ENCODE data around the gene RMND1. TPM values are rescaled to one million over a fixed set of nuclear protein-coding genes. Genes with fewer than 3 reads are reported as not detected.
A peak's percentile ranks its signal among the peaks of the same experiment; 100 is the strongest.
"Not testable (repeated sequence)": the region's sequence is repeated elsewhere in the genome, so short reads cannot be mapped to it uniquely, and the experiment has no call there.

The RMND1 gene
- total RNA-seq, 1 experiment from 2014 or later: 19.3 TPM

GRCh38 chr6:151359486-151359885, 92.4 kb downstream of the RMND1 start:
- Histone ChIP-seq H3K36me3 (ENCODE audit: low read depth) (peaks cover 14% of the 10 kb centered on the region; the same call in 1 of the 2 replicates), H3K9me3 (ENCODE audit: insufficient read depth, low read depth) (peaks cover under 1% of the 10 kb centered on the region; the same call in 1 of the 2 replicates), H3K4me3 (no peak overlapping the region), H3K27ac (no peak overlapping the region), H3K4me1 (replicated peaks; ENCODE audit: insufficient read depth) (no peaks in the 10 kb centered on the region), H3K27me3 (ENCODE audit: insufficient read depth, low read depth) (no peaks in the 10 kb centered on the region), H3F3A (ENCODE audit: insufficient read depth, low read depth) (peaks cover 26% of the 10 kb centered on the region; the same call in 1 of the 2 replicates), H2AFZ (no peak overlapping the region), H3K4me2 (no peak overlapping the region), H4K20me1 (ENCODE audit: insufficient read depth) (no peaks in the 10 kb centered on the region), H3K79me2 (ENCODE audit: low read depth) (no peaks in the 10 kb centered on the region), H3K9me2 (ENCODE audit: insufficient read depth) (no peaks in the 10 kb centered on the region)
- intact Hi-C loops (cut with micrococcal nuclease; ENCODE audit: unreplicated experiment): no loop called here
- DNase-seq: no peak
- ChIA-PET CTCF (no interaction called here), POLR2A (ENCODE audit: unreplicated experiment) (no interaction called here)
- TF ChIP-seq CTCF (conservative IDR thresholded peaks at IDR 0.05) (no peak), EZH2 (IDR thresholded peaks at IDR 0.05; ENCODE audit: low read depth) (no peak)
- no TSS peak for BruUV-seq (replicated peaks)

DNA sequence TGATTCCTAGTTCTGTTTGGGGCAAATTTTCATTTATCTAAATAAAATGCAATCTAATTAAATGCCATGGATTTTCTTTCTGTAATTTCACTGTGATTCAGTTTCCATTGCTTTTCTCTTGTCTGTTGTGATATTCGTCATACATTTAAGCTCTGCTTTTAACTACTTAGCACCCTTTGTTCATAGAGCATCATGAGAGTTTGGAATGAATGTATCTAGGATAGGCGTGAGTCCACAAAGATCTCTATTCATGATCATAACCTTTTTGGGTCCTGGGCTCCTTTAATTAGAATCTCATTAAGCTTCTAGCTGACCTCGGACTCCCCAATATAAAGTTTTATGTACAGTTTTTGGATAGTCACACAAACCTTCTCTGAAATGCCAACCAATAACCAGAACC, 93.5 kb downstream of the RMND1 start:
- Histone ChIP-seq H3K4me3 (no peak overlapping the region), H3K27ac (0 out of 2 replicates have a peak overlapping the region, but pooled peaks have one; percentile 13), H3K36me3 (ENCODE audit: low read depth) (peaks cover 11% of the 10 kb centered on the region; the same call in 1 of the 2 replicates), H3K79me2 (ENCODE audit: low read depth) (no peaks in the 10 kb centered on the region), H2AFZ (no peak overlapping the region), H3K27me3 (ENCODE audit: insufficient read depth, low read depth) (no peaks in the 10 kb centered on the region), H3F3A (ENCODE audit: insufficient read depth, low read depth) (peaks cover 34% of the 10 kb centered on the region; the same call in 1 of the 2 replicates), H3K9me3 (ENCODE audit: insufficient read depth, low read depth) (peaks cover 7% of the 10 kb centered on the region; the same call in 1 of the 2 replicates), H3K4me1 (replicated peaks; ENCODE audit: insufficient read depth) (no peaks in the 10 kb centered on the region), H3K4me2 (no peak overlapping the region), H4K20me1 (ENCODE audit: insufficient read depth) (no peaks in the 10 kb centered on the region), H3K9me2 (ENCODE audit: insufficient read depth) (no peaks in the 10 kb centered on the region)
- no TSS peak for BruUV-seq (replicated peaks)
- CTCF ChIA-PET: no interaction called here
- no peak for DNase-seq
- intact Hi-C loops (cut with micrococcal nuclease; ENCODE audit: unreplicated experiment): no loop called here
- POLR2A ChIA-PET (ENCODE audit: unreplicated experiment): no interaction called here
- no peak for TF ChIP-seq CTCF (conservative IDR thresholded peaks at IDR 0.05)
- no peak for TF ChIP-seq EZH2 (IDR thresholded peaks at IDR 0.05; ENCODE audit: low read depth)

DNA sequence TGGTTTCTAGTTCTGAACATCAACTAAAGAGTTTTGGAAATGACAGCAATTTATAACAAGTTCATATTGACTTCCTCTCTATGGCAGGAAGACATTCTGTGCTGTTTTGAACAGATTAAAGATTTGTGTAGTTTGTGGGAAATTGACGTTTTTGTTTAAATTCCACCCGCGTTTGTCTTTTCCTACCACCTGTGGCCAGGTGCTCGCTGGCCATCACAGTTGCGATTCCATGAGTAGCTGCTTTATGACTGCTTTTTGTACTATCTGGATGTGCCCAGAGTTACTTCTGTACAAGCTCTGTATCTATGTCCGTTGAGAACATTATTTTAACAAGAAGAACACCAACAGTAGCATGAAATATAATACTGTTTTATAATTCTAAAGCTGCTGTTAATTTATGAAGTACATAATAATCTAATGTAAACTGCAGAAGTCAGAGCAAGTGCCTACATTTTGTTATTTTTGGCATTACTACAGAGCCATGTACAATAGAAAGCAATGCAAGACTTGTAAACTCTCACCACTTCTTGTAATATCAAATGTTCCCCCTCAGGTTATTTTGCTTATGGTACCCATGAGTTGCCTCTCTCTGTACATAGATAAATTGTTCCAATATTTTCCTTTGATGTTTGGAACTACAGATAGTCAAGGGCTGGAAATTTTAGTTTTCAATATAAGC, 94.0 kb downstream of the RMND1 start:
- H3K27me3 ChIP-seq (ENCODE audit: insufficient read depth, low read depth): no peaks in the 10 kb centered on the region
- H3K79me2 ChIP-seq (ENCODE audit: low read depth): no peaks in the 10 kb centered on the region
- H3K9me2 ChIP-seq (ENCODE audit: insufficient read depth): no peaks in the 10 kb centered on the region
- H3K4me3 ChIP-seq: no peak overlapping the region
- H4K20me1 ChIP-seq (ENCODE audit: insufficient read depth): no peaks in the 10 kb centered on the region
- 0 out of 2 replicates have a peak overlapping the region, but pooled peaks have one; percentile 13 for H3K27ac ChIP-seq
- DNase-seq: no peak
- ChIA-PET CTCF (no interaction called here), POLR2A (ENCODE audit: unreplicated experiment) (no interaction called here)
- peaks cover 30% of the 10 kb centered on the region; the same call in 1 of the 2 replicates for H3F3A ChIP-seq (ENCODE audit: insufficient read depth, low read depth)
- H3K4me1 ChIP-seq (replicated peaks; ENCODE audit: insufficient read depth): no peaks in the 10 kb centered on the region
- peaks cover 11% of the 10 kb centered on the region; the same call in 1 of the 2 replicates for H3K36me3 ChIP-seq (ENCODE audit: low read depth)
- TF ChIP-seq CTCF (conservative IDR thresholded peaks at IDR 0.05): no peak
- TF ChIP-seq EZH2 (IDR thresholded peaks at IDR 0.05; ENCODE audit: low read depth): no peak
- H2AFZ ChIP-seq: no peak overlapping the region
- no TSS peak for BruUV-seq (replicated peaks)
- H3K4me2 ChIP-seq: no peak overlapping the region
- intact Hi-C loops (cut with micrococcal nuclease; ENCODE audit: unreplicated experiment): no loop called here
- peaks cover 7% of the 10 kb centered on the region; the same call in 1 of the 2 replicates for H3K9me3 ChIP-seq (ENCODE audit: insufficient read depth, low read depth)

DNA sequence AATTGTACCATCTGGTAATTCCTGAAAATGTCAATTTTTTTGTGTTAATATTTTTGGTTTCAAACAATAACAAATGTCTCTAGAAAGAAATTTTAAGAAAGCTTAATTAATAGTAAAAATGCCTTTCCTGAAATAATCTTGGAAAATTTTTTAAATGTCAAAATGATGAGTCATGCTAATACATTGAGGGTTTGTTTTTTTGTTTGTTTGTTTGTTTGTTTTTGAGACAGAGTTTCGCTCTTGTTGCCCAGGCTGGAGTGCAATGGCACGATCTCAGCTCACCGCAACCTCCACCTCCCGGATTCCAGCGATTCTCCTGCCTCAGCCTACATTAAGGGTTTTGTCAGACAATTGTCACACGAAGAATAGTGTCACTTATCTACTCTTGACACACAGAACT, 94.9 kb downstream of the RMND1 start:
- BruUV-seq (replicated peaks); H3K4me1 ChIP-seq (replicated peaks; ENCODE audit: insufficient read depth); H3K9me2 ChIP-seq (ENCODE audit: insufficient read depth); intact Hi-C loops (cut with micrococcal nuclease; ENCODE audit: unreplicated experiment); POLR2A ChIA-PET (ENCODE audit: unreplicated experiment); H3K79me2 ChIP-seq (ENCODE audit: low read depth); DNase-seq; H3K4me2 ChIP-seq; H3K4me3 ChIP-seq; H3K27me3 ChIP-seq (ENCODE audit: insufficient read depth, low read depth); H2AFZ ChIP-seq; H3K9me3 ChIP-seq (ENCODE audit: insufficient read depth, low read depth); H4K20me1 ChIP-seq (ENCODE audit: insufficient read depth): not testable (repeated sequence)
- Histone ChIP-seq H3K27ac (peak overlapping the region; percentile 39), H3F3A (ENCODE audit: insufficient read depth, low read depth) (peaks cover 30% of the 10 kb centered on the region; the same call in 1 of the 2 replicates), H3K36me3 (ENCODE audit: low read depth) (peaks cover 11% of the 10 kb centered on the region; the same call in 1 of the 2 replicates)
- CTCF ChIA-PET: interaction anchor here (0.6 kb wide), 3 partner anchors 18 to 59 kb away, joined by 4 to 5 read pairs (median 4); no protein-coding TSS in a partner anchor

All from PC-9 (cell line).